GM21723 (cell line): Measurements from ENCODE around the gene GRM5.
"Not testable (repeated sequence)": the region's sequence is repeated elsewhere in the genome, so short reads cannot be mapped to it uniquely, and the experiment has no call there.

Experiments used
- ATAC-seq: cut with Tn5 transposase; IDR thresholded peaks from one replicate; pipeline ENCODE4 v1.9.1; 2021; ENCODE audit warnings: mild to moderate bottlenecking, moderate library complexity; ENCODE audit not compliant: unreplicated experiment

Gene GRM5

DNA sequence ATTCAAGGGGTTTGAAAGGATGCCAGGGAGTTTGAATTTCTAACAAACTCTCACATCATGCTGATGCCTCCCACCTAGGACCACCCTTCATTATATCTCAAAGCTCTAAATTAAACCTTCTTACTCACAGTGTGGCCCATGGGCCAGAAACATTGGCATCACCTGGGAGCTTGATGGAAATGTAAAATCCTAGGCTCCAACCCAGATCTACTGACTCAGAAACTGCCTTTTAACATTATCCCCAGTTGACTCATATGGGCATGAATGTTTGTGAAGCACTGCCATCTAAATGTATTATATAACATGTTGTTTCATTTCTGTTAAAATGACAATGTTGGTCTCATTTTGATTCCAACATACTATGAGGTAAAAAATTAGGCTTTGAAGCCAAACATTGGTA is 90.3 kb downstream of the GRM5 start:
- ATAC-seq, result not testable (repeated sequence)

DNA sequence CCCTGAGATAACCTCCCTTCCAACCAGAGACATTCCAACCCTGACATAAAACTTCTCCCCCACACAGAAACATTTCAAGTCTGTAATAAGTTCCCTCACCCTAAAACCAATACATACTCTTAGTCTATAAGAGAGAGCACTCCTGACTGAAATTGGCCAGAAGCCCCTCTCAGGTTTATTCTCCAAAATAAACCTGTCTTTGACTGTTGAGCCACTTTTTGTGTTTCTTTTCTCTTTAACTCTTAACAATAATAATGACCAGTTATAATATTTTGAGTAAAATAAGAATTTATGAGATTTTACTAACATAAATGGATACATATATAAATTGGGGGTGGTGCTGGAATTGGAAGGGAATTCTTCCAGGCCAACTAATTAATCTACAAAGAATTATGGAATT is 93.6 kb downstream of the GRM5 start:
- no peak for ATAC-seq

DNA sequence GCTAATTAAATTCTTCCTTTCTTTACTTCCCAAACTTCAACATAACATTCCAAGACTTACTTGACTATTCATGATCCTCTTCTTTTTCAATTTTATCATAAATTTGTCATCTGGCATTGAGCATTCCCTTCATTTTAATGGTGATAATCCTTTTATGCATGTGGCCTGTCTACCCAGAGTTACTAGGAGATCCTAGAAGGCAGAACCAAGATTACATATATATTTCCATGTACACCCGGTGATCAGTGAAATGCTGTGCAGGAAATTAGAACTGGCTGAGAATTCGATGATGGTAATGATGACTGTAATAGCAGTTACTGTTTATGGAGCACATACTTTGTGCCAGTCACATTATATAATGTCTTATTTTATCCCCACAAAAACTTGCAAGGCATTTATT is 104.2 kb downstream of the GRM5 start:
- not testable (repeated sequence) for ATAC-seq

- not testable (repeated sequence) for ATAC-seq
Observed at GRCh38 chr11:88959857-88960256, 105.9 kb downstream of the GRM5 start.

DNA sequence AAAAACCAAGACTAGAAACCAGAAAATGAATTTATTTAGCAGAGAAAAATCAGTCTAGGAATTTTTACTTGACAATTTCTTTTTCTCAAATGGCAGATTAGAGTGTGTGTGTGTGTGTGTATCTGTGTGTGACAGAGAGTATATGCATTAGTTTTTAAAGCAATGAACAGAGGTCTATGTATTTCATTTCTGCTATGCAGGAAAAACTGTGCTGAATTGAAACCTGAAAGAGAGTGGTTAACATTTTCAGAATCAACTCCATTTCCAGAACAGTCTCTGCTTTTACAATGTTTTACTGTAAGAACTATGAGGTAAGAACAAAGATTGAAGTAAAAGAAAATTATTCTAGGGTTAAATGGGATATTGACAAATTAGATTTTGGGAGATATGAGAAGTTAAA is 114.8 kb downstream of the GRM5 start:
- no peak for ATAC-seq

GRCh38 chr11:88948908-88949307 is 116.9 kb downstream of the GRM5 start:
- not testable (repeated sequence) for ATAC-seq

- ATAC-seq, result not testable (repeated sequence)
Observed at GRCh38 chr11:88947843-88948572, 117.8 kb downstream of the GRM5 start.

DNA sequence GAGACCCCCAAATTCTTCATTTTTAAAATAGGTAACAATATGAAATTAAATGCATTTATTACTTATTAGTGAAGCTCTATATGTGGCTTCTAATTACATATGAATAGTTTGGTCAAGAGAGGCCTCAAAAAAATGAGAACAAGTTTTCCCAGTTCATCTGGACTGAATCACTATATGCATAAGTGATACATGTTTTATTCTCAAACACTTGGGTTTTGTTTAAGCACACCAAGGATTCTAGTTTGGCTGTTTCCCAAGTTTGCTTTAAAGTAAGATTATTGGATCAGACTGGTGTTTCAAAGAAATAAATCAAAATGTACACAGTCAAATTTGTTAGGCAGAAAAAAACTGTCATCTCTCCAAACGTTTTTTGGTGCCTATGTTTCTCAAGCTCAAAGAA is 136.1 kb downstream of the GRM5 start:
- ATAC-seq, result not testable (repeated sequence)

GRCh38 chr11:88917065-88917464 is 148.7 kb downstream of the GRM5 start:
- not testable (repeated sequence) for ATAC-seq

GRCh38 chr11:88909500-88909899 is 156.3 kb downstream of the GRM5 start:
- ATAC-seq, result no peak

GRCh38 chr11:88901436-88901835 is 164.3 kb downstream of the GRM5 start:
- not testable (repeated sequence) for ATAC-seq

DNA sequence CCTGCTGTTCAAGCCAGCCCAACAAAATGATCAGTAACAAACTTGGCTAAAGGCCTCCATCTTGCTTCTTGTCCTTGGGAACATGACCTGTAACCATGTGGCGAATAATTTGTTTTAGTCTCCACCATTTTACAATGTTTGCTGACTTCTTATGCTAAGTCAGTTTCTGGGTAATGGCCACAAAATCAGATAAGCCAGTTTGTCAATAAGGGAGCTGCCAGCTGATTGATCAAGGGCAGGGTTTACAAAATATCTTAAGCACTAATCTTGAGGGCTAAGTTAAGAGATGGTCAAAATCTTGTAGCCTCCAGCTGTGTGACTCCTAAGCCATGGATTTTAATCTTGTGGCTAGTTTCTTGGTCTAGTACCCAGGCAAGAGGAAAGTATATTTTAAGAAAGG is 176.9 kb downstream of the GRM5 start:
- not testable (repeated sequence) for ATAC-seq

GRCh38 chr11:88886796-88887195 is 179.0 kb downstream of the GRM5 start:
- ATAC-seq, result no peak

GRCh38 chr11:88882800-88883199 is 183.0 kb downstream of the GRM5 start:
- ATAC-seq, result not testable (repeated sequence)

- no peak for ATAC-seq
Observed at GRCh38 chr11:88861618-88862017, 204.2 kb downstream of the GRM5 start.

DNA sequence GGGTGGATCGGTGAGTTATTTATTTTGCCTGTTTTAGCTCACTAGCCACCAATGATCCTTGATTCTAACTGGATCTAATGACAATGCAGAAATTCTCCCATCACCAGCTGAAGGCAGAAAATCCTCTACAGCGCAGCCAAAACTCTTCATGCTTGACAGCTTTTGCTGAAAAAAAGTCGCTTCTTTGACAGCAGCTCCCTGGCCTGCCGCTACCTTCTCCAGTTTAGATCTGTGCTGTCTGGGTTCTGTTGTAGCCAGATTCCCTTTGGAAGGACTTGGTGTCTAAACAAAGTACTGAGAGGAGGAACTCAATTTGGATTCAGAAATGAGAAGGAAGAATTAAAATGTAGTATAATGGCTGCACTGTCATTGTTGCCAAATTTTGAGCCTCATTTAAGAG is 205.4 kb downstream of the GRM5 start:
- not testable (repeated sequence) for ATAC-seq

GRCh38 chr11:88853963-88854362 is 211.8 kb downstream of the GRM5 start:
- ATAC-seq, result not testable (repeated sequence)

DNA sequence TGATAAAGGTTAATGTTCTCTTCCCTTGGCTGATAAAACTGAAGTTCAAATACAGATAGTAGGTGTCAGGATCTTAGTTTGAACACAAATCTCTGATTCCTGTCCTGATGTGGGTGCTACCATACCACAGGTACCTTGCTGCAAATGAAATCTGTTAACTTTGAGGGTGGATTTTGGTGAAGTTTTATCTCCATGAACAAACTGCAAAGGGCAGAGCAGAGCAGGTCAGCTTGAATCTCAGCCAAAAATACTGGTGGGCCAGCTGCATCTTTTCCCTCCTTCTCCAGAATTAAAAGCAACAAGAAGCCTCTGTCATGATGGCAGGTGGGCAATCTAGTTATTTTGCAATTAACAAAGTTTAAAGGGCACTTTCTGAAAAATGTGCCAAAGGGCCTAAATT is 214.2 kb downstream of the GRM5 start:
- not testable (repeated sequence) for ATAC-seq

DNA sequence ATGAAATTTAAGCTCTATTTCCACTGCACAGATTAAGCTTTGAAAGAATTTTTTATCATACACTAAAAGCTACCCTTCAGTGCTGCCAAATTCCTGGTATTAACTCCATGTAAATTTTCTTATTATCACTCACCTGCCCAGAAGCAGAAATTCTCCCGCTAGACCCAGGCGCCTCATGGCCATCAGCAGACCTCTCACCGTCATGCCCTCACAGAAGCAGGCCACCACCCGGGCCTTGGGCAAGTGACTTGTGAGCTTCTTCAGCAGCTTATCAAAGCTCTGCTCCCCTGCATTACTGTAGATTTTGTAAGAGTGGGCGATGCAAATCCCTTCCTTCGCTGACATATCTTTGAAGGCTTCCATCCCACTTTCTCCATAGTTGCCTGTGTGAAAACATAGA is 216.0 kb downstream of the GRM5 start:
- not testable (repeated sequence) for ATAC-seq

DNA sequence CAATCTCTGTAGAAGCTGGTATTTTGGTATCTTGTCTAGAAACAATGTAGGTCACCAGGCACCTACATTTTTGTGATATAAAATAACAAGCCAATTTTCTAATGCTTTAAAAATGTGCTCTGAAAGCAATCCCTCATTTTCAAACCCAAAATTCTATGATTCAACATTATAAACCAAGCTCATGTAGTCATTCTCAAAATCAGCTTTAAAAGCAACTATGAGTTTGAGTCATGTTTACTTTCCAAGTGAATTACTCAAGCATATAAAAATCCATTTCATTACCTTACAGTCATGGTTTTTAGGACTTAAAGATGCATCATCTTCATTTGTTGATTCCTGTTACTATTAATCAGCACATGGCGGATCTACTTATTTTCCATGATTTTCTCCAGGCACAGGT is 216.4 kb downstream of the GRM5 start:
- no peak for ATAC-seq

DNA sequence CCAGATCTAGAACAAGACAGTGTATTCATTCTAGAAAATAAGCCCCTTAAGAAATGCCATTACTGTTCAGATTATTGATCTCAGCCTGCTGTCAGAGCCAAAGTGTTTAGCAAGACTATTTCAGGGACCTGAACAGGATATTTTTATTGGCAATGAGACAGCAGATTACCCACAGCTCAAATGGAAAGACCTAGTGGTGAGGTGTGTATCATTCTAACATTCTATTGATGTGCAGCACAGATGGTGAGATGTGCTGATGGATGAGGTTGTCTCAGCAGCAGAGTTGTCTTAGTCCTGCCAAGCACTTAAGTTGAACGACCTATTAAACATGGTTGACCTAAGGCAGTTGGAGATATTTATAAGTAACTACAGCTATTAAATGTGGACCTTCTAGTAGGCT is 219.5 kb downstream of the GRM5 start:
- ATAC-seq, result not testable (repeated sequence)

- ATAC-seq, result not testable (repeated sequence)
Observed at GRCh38 chr11:88844941-88845340, 220.8 kb downstream of the GRM5 start.
